Stomach (tissue), 9 donors: ENCODE results near the gene EVL. TPM values are rescaled to one million over a fixed set of nuclear protein-coding genes. Genes with fewer than 3 reads are reported as not detected.

Experiments
- DNase-seq, 2 donors: peaks; one replicate each; pipeline versions ENCODE4 v3.0.0 to v3.0.0-alpha.2; 2013 to 2019
- H3K27ac ChIP-seq, 5 donors: fragments of 200-600 bp in 4 of 5; sonication (generic) in 4 of 5; one replicate each; pipeline ENCODE4 v1.5.1; 2013 to 2019; ENCODE audit warnings: mild to moderate bottlenecking in 1 of 5, moderate library complexity in 1 of 5
- H3K27me3 ChIP-seq, 3 donors: fragments of 200-600 bp; sonication (generic); one replicate each; pipeline ENCODE4 v1.5.1; 2017 to 2019; ENCODE audit warnings: mixed run types in 1 of 3
- H3K36me3 ChIP-seq, 4 donors: fragments of 200-600 bp; sonication (generic); 1 replicate in 3 of 4; 2 replicates in 1 of 4; pipeline ENCODE4 v1.5.1; 2016 to 2019
- H3K4me1 ChIP-seq, 4 donors: fragments of 200-600 bp; sonication (generic); one replicate each; pipeline ENCODE4 v1.5.1; 2016 to 2019
- H3K4me3 ChIP-seq, 4 donors: fragments of 200-600 bp; sonication (generic) in 3 of 4; one replicate each; pipeline ENCODE4 v1.5.1; 2016 to 2019; ENCODE audit warnings: mild to moderate bottlenecking in 1 of 4
- H3K9me3 ChIP-seq, 4 donors: fragments of 200-600 bp; sonication (generic); one replicate each; pipeline ENCODE4 v1.5.1; 2016 to 2019
- CTCF ChIP-seq, 7 experiments: fragments of 450-650 bp in 4 of 7; fragments of 200-600 bp in 3 of 7; sonication (generic) in 3 of 7; IDR thresholded peaks; one replicate each; pipeline ENCODE4 v1.5.1; 2016 to 2019; ENCODE audit warnings: antibody characterized with exemption in 7 of 7, control low read depth in 2 of 7, mild to moderate bottlenecking in 1 of 7
- EP300 ChIP-seq: sonication (generic); formaldehyde crosslinking; IDR thresholded peaks from one replicate; pipeline ENCODE4 v1.6.1; 2017; ENCODE audit warnings: antibody characterized with exemption
- POLR2A ChIP-seq, 4 donors: fragments of 450-650 bp; IDR thresholded peaks; one replicate each; pipeline ENCODE4 v1.6.1; 2016; ENCODE audit warnings: antibody characterized with exemption in 4 of 4, control low read depth in 2 of 4, mild to moderate bottlenecking in 1 of 4, moderate library complexity in 1 of 4
- POLR2AphosphoS5 ChIP-seq, 3 donors: sonication (generic); formaldehyde crosslinking; IDR thresholded peaks; one replicate each; pipeline ENCODE4 v1.6.1; 2016; ENCODE audit warnings: antibody characterized with exemption in 3 of 3
- WGBS, 5 donors: extraction: QIAGEN DNeasy Blood & Tissue Kit in 3 of 5; methylation state at CpG; one replicate each; pipeline versions ENCODE4 v1.1.5 to v1.1.7; 2013 to 2018; 5-methylcytosine and 5-hydroxymethylcytosine counted together
- intact Hi-C: fragments of 100-400 bp; cut with DNase I; formaldehyde crosslinking; loops from one replicate; pipeline ENCODE4 v1.15.1; 2023; ENCODE audit warnings: low total_unique reads
- polyA plus RNA-seq, 3 donors: library from polyadenylated mRNA; stranded (reverse); fragments of 200-250 nt; gene quantifications; one replicate each; pipeline ENCODE4 v1.2.3, GENCODE V29; 2013
- total RNA-seq, 5 donors: library from RNA; depleted of rRNA; stranded (reverse); fragments of >200 nt; gene quantifications; one replicate each; pipeline versions ENCODE4 v1.1.0 to v1.2.3, GENCODE V29; 2014 to 2016
- donor health status: healthy with polysubstance abuse.
- donor health status: Bipolar disorder and iron deficiency.
- donor health status: healthy.

Gene EVL
- total and polyA plus RNA-seq, 8 donors, result 23.3 to 111 (median 39.7) TPM

GRCh38 chr14:100066962-100067361 is 1.7 kb downstream of the EVL start:
- DNase-seq, result no peak
- H3K27me3 ChIP-seq, result no peaks in the 10 kb centered on the region
- no peaks in the 10 kb centered on the region for H3K9me3 ChIP-seq
- intact Hi-C loops, result no loop called here
- peak overlapping the region in 3 of 4 donors; percentile 10 to 30 (median 12) for H3K4me3 ChIP-seq
- TF ChIP-seq POLR2A (IDR thresholded peaks at IDR 0.05), result no peak
- no peak for TF ChIP-seq CTCF (IDR thresholded peaks at IDR 0.05)
- no peak for TF ChIP-seq EP300
- TF ChIP-seq POLR2AphosphoS5 (IDR thresholded peaks at IDR 0.05), result no peak
- 73 to 81% (median 78%) methylated on average over 10 of the region's 10 CpGs for WGBS, 5 donors
- no peaks in the 10 kb centered on the region for H3K36me3 ChIP-seq
- peak overlapping the region; percentile 28 to 84 (median 74) for H3K27ac ChIP-seq
- peaks cover 15 to 55% (median 26%) of the 10 kb centered on the region in 4 donors for H3K4me1 ChIP-seq

DNA sequence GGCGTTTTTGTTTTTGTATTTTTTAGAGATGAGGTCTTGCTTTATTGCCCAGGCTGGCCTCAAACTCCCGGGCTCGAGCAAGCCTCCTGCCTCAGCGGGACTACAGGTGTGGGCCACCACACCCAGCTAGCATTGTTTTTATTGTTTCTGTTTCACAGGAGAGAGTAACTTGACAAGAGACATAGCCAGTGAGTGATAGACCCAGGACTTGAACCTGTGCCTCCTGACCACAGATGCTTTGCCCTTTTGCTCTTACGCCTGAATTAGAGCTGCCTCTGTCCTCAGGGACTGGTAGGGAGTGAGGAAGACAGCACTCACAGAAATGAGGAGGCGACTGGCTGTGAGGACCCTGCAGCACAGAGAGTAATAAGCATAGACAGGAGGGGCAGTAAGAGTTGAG is 2.3 kb downstream of the EVL start:
- TF ChIP-seq CTCF (IDR thresholded peaks at IDR 0.05) (no peak), POLR2A (IDR thresholded peaks at IDR 0.05) (no peak)
- Histone ChIP-seq H3K27ac (peak overlapping the region; percentile 70 to 84 (median 77)), H3K27me3 (no peaks in the 10 kb centered on the region), H3K36me3 (no peaks in the 10 kb centered on the region), H3K4me3 (peak overlapping the region in 3 of 4 donors; percentile 12 to 30 (median 23)), H3K4me1 (peaks cover 19 to 55% (median 26%) of the 10 kb centered on the region in 4 donors), H3K9me3 (no peaks in the 10 kb centered on the region)
- intact Hi-C loops, result no loop called here
- 81 to 92% (median 87%) methylated on average over 6 of the region's 6 CpGs for whole genome bisulfite sequencing, 5 donors
- no peak for DNase-seq

DNA sequence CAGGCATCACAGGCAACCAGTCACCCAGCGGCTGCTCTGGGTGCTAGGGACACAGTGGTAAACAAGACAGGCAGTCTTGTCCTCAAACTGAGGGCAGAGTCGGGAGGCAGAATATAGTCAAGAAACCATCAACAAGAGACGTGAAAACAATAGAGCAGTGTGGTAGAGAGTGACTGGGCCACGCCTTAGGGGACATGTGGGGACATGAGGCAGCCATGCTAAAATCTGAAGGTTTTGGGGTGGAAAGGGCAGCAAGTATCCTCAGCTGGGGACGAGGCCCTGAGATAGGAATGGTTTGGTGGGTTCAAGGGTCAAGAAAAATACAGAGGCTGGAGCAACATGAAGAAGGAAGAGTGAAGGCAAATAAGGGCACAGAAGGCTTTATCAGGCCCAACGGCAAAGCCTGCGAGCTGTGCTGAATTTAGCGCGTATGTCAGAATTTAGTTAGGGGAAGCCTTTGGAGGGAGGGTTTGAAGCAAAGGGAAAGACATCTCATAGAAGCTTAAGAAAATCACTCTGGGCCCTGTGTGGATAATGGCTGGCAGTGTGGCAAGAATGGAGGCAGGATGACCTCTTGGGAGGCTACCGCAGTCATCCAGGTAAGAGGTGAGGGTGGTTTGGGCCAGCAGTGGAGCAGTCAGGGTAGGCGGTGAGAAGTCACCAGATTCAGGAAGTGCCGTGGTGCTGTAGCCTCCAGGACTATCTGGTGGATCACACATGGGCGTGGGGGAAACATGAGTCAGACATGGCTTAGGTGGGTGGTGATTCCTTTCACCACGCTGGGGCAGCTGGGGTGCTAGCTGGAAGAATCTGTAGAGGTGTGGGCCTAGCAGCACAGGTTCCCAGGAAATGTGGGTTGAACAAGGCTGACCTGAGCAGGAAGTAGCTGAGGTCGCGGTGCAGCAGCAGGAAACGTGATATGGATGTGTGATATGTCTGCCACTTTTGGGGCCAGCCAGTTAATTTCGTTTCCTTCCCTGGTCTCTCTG is 3.0 kb downstream of the EVL start:
- DNase-seq, result peak; percentile 67 to 79
- Histone ChIP-seq H3K36me3 (no peaks in the 10 kb centered on the region), H3K27ac (peak overlapping the region; percentile 70 to 84 (median 77)), H3K27me3 (no peaks in the 10 kb centered on the region), H3K4me1 (peaks cover 19 to 53% (median 26%) of the 10 kb centered on the region in 4 donors), H3K4me3 (peak overlapping the region; percentile 6 to 30 (median 18)), H3K9me3 (no peaks in the 10 kb centered on the region)
- TF ChIP-seq EP300 (no peak), POLR2AphosphoS5 (IDR thresholded peaks at IDR 0.05) (peak in 2 of 3 donors; percentile 44 to 70), POLR2A (IDR thresholded peaks at IDR 0.05) (no peak), CTCF (IDR thresholded peaks at IDR 0.05) (no peak)
- WGBS, 5 donors, result 68 to 72% (median 69%) methylated on average over 18 of the region's 18 CpGs
- intact Hi-C loops, result no loop called here

- intact Hi-C loops, result no loop called here
- Histone ChIP-seq H3K36me3 (no peaks in the 10 kb centered on the region), H3K27me3 (no peaks in the 10 kb centered on the region), H3K9me3 (no peaks in the 10 kb centered on the region), H3K27ac (peak overlapping the region; percentile 34 to 84 (median 74)), H3K4me1 (peaks cover 19 to 52% (median 28%) of the 10 kb centered on the region in 4 donors), H3K4me3 (peak overlapping the region in 2 of 4 donors; percentile 9 to 30)
- DNase-seq, result no peak
- TF ChIP-seq CTCF (IDR thresholded peaks at IDR 0.05), result no peak
- TF ChIP-seq POLR2A (IDR thresholded peaks at IDR 0.05), result no peak
- WGBS, 5 donors, result 85 to 92% (median 86%) methylated on average over 9 of the region's 9 CpGs
Observed at GRCh38 chr14:100069161-100069800, 4.1 kb downstream of the EVL start.
